GM19468 (cell line): ENCODE results near the gene SARDH.

ENCODE experiments used
- ATAC-seq: cut with Tn5 transposase; IDR thresholded peaks from one replicate; pipeline ENCODE4 v1.9.1; 2021; ENCODE audit warnings: mild to moderate bottlenecking, moderate library complexity, moderate number of reproducible peaks; ENCODE audit not compliant: unreplicated experiment; ENCODE audit errors: extremely low read depth

SARDH gene

DNA sequence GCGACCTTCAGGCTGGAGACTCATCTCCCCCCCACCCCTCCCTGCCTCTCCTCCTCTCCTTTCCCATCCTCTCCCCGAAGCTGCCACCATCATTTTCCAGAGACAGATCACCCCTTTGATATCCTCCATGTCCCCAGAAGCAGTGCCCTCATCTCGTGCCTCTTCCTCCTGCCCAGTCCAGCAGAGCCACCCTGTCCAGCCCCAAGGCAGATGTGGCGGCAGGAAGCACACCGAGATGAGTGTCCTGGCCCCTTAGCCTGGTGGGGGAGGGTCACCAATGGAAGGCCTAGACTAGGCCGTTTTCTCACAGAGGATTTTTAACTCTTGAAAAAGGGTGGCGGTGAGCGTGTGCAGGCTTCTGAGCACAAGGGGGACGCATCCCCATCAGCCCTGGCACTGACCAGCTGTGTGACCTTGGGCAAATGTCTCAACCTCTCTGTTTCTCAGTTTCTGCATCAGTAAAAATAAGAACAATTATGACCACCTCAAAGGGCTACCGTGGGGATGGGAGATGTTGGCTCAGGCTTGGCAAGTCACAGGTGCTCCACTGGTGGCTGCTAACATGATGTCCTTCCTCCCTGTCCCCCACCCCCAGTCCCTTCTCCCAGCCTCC, 48.9 kb downstream of the SARDH start:
- ATAC-seq = no peak

GRCh38 chr9:133687856-133688761, 50.0 kb downstream of the SARDH start:
- no peak for ATAC-seq

DNA sequence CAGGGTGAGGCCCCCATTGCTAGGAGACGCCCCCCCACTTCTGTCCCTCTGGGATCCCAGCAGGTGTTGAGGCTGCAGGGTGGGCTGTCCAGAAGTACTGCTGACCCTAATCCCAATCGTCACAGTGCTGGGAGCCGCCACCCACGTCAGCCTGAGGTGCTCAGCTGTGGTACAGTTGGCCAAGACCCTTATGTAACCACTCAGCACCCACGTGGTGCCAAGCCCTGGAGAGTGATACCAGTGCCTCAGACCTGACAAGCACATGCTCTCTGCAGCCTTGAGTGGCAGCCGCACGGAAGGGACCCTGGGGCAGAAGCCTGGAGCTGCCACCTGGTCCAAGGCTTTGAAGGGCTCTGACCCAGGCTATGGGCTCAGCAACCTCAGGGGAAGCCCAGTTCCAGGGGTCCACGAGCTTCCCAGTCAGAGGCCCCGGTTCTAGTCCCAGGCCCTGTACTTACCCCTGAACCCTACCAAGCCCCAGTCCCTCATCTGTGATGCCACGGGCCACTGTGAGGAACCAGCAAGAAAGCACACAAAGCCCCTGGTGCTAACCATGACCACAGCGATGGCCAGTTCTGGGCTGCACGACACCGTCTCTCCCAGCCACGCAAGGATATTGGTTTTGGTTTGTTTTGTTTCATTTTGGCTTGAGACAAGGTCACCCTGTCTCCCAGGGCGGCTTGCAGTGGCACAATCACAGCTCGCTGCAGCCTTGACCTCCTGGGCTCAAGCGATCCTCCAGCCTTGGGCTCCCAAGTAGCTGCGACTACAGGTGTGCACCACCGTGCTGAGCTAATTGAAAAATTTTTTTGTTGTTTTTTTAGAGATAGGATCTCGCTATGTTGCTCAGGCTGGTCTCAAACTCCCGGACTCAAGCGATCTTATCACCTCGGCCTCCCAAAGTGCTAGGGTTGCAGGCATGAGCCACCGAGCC, 51.2 kb downstream of the SARDH start:
- ATAC-seq = no peak

- ATAC-seq = no peak
Measured at GRCh38 chr9:133685653-133686609, 52.2 kb downstream of the SARDH start.

DNA sequence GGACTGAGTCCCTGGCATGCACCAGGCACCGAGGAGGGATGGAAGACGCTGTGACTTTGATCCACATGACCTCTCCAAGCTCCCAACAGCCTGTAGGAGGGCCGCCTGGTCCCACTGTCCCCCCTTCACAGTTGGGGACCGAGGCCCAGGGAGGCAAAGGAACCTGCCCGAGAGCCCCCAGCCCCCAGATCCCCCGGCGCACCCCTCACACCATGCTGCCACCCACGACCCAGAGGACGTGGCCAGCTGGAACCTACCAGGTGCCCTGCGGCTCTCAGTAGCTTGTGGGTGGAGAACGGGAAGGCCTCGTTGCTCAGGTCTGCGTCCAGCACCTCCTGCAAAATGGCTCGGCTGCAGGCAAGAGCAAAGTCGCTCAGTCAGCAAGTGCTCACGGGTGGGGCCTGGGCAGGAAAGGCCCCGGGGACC, 53.2 kb downstream of the SARDH start:
- no peak for ATAC-seq

DNA sequence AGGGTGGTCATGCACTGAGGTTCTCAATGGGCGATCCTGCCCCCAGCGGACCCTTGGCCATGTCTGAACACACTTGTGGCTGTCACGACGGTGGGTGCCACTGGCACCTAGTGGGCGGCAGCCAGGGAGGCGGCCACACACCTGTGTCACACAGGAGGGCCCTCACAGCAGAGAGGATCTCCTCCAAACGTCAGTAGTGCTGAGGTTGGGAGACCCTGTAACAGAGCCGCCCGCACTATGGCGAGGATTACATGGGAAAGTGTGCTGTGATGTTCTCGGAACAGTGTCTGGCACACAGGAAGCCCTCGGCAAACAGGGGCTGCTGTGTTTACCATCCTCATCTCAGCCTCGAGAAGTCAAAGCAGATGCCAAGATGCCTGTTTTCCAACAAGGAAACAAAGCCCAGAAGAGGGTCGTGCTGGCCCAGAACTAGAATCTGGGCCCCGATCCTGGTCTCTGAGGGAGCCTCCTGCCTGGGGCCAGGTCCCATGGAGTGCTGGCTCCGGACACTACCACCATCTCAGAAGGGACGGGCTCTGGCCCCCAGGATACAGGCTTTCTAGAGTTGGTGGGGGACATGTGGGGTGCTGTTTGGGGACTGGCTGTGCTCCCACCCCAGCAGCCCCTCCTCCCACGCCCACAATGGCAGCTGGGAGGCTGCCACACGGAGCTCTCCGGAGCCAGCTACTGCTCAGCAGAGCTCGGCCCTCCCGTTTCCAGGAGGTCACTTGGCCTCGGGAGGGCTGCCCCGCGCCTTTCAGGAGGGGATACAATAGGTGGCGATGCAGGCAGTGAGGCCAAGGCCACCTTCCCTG, 53.8 kb downstream of the SARDH start:
- no peak for ATAC-seq

- ATAC-seq = no peak
Measured at GRCh38 chr9:133683586-133684120, 54.5 kb downstream of the SARDH start.

GRCh38 chr9:133682818-133683585, 55.1 kb downstream of the SARDH start:
- ATAC-seq = no peak

DNA sequence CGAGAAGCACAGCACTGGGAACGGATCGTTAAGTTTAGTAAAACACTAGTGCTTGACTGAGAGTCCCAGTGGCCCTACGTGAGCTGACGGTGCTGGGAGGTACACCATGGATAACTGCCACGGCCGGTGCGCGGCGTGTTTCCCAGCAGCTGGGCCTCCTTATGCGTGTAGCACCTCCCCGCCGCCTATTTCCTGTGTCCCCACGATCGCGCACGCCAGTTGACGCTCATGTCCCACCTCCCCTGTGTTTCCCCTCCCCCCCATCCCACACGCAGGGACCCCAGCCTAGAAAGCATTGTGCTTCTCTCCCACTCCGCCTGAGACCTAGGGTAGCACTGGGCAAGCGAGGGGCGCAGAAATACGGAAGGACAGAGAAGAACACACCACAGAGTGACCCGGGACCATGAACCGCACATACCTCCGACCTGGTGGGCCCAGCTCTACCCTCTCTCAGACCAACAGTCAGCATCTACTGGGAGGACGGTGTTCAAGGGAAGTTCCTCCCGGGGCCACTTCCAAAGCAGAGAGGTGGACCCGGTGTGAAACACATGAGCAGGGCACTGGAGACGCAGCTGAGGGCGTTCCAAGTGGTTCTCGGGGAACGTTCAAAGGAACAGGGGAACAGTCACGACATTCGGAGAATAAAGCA, 56.4 kb downstream of the SARDH start:
- no peak for ATAC-seq

- no peak for ATAC-seq
Measured at GRCh38 chr9:133680976-133681657, 57.0 kb downstream of the SARDH start.

- no peak for ATAC-seq
Measured at GRCh38 chr9:133680250-133680975, 57.7 kb downstream of the SARDH start.

DNA sequence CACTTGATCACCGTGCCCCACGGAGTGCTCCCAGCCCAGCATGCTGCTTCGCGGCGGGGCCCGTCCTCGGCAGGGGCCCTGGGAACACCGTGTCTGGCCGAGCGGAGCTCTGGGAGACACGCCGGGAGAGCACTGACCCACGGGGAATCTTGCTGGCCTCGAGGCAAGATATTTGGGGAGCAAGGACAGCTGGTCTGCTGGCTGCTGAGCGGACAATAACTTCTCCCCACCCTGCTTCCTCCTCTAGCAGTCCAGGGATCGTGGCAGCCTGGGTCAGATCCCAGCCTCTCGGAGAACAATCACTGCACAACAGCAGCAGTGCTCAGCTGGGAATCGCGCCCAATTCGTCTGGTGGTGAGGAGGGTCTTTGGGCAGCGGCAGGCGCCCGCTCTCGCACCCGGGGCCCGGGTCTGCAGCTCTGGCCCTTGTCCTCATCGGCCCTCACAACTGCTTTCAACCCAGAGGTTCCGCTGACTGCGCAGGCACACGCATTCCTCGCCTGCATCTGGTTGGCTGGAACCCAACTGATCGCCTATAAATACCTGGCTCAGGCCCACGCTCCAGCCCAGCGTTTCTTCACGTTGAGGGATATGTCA, 58.6 kb downstream of the SARDH start:
- no peak for ATAC-seq

GRCh38 chr9:133679056-133679455, 59.1 kb downstream of the SARDH start:
- no peak for ATAC-seq

- ATAC-seq = no peak
Measured at GRCh38 chr9:133677126-133678010, 60.8 kb downstream of the SARDH start.

- no peak for ATAC-seq
Measured at GRCh38 chr9:133676450-133676849, 61.7 kb downstream of the SARDH start.
